NCI-H1092 treated with DMSO at 0.1 percent for 48 hours (cell line): ENCODE data around the gene CTNNBIP1.
A peak's percentile ranks its signal among the peaks of the same experiment; 100 is the strongest.

Experiments
- DNase-seq: peaks from one replicate; lab custom pipeline; 2025; lab: John Stamatoyannopoulos, UW

CTNNBIP1 gene

DNA sequence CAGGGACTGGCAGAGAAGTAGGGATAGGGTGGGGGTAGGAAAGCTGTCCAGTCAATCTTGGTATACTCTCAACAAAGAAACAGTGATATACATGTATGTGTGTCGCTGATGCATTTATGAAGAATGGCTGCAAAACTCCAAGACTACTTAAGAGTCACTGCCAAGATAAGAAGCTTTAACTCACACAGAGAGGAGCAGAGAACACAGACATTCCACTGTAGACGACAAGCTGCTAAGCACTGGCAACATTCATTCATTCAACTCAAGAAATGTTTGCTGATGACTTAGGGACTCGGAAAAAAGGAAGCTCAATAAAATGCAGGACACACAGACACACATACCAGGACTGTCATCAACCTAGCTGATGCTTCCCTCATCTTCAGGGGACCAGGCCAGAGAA, 5.5 kb downstream of the CTNNBIP1 start:
- no peak for DNase-seq

DNA sequence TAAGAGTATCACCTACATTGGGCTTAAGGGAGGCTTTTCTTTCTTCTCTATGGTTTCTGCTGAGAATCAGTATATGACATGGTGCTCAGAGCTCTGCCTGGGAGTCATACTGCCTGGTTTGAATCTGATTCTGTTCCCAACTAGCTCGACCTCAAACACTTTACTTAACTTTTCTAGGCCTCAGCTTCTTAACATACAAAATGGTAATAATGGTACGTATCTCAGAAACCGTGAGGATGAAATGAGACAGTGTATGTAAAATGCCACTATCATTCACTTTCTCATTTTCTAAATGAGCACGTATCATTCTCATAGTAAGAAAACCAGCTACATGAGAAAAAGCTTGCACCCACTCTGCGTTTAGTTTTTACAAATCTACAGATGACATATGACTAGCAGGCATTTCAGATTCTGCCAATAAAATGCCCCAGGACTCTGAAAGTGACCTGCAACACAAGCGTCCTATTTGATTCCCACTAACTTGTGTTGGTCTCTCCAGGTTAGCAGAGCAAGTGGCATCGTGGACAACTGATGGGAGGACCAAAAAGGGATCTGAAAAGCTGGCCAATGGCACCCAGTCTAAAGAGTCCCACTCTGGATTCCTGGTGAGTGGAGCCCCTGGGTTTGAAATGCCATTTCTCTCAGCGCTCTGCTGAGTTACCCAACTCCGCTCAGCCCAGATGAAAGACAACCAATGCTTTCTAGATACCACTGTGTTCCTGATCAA, 6.1 kb downstream of the CTNNBIP1 start:
- no peak for DNase-seq

GRCh38 chr1:9902060-9902452, 8.0 kb downstream of the CTNNBIP1 start:
- no peak for DNase-seq

DNA sequence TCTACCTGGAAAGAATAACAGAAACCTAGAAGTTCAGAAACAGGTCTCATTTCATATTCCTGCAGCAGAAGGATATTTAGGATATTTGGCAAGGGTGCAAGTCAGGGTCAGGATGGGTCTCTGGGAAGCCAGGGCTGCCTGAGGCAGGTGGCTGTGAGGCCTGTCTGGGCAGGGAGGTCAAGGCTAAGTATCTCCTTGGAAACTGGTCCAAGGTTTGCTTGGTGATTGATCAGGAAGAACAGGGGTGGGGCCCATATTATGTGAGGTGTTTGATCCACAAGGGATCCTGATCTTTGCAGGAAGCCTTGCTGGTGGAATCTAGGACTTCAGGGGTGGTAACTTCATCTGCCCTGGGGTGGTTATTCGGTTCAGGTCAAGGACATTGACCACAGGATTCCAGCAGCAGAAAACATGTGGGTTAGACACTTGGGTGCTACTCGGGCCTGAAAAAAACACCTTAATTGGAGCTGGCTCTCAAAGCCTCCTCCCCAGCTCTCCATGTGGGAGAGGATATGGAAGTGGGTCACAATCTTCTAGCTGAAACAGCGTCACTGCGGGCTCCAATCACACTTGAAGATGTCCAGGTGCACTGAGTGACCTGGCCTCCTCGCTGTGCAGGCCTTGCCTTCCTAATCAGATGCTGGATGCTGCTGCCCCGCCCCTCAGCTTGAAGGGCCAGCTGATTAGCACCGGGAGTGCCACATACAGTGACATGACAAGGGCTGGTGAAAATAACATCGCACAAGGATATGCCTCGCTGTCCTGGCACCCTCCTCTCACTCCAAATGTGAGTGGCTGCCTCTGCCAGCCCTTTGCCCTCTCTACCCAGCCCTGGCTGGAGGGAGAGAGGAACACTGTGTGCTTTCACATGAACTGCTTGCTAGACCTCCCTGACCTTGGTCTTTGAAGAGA, 8.7 kb downstream of the CTNNBIP1 start:
- no peak for DNase-seq

GRCh38 chr1:9900142-9901043, 9.7 kb downstream of the CTNNBIP1 start:
- DNase-seq, result peak; percentile 91

GRCh38 chr1:9894115-9894514, 16.0 kb downstream of the CTNNBIP1 start:
- DNase-seq, result no peak

DNA sequence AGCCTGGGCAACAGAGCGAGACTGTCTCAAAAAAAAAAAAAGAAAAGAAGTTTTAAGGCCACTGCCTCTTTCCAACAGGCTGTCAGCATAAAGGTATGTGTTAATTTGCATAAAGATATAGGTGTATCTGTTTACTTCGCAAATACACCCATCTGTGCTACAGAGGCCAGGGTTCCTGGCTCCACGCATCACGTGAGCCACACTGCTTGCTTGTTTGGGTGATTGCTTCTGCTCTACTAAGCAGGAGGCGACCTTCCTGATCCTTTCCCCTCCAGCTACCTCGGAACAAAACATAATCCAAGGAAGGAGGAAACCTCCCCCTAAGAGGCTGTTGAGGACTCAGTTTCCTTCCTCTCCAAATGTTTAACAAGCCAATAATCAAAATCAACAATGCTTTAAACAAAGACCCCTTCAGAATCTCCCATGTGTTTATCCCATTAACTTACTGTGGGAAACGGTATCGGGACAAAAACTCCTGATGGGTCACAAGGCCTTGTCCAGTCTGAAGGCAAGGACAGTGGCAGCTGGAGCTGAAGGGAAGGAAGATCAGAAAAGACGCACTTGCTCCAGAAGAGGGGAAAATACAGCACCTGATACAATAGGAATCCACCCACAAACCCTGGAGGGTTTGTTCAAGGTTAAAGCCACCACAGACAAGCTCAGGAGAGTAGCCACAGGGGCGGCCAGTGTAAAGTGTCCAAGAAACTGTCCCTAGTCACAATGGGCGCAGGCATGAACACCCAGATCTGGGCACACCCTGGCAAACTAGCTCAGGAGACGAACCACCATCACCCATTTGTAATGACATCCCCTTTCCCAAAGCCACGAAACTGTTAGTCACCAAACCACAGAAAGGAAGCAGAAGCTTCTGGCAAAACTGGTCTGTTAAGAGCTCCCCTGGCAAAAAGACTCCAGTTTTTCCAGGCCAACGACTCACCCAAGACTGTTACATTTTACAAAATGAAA, 17.2 kb downstream of the CTNNBIP1 start:
- no peak for DNase-seq

GRCh38 chr1:9891207-9891606, 18.9 kb downstream of the CTNNBIP1 start:
- DNase-seq, result peak; percentile 64

GRCh38 chr1:9890224-9890731, 19.8 kb downstream of the CTNNBIP1 start:
- peak; percentile 47 for DNase-seq

- no peak for DNase-seq
Observed at GRCh38 chr1:9889411-9889810, 20.7 kb downstream of the CTNNBIP1 start.

- DNase-seq, result no peak
Observed at GRCh38 chr1:9888886-9889285, 21.2 kb downstream of the CTNNBIP1 start.

GRCh38 chr1:9887070-9887469, 23.0 kb downstream of the CTNNBIP1 start:
- no peak for DNase-seq

- no peak for DNase-seq
Observed at GRCh38 chr1:9886092-9886742, 23.9 kb downstream of the CTNNBIP1 start.

GRCh38 chr1:9884805-9885204, 25.3 kb downstream of the CTNNBIP1 start:
- no peak for DNase-seq

DNA sequence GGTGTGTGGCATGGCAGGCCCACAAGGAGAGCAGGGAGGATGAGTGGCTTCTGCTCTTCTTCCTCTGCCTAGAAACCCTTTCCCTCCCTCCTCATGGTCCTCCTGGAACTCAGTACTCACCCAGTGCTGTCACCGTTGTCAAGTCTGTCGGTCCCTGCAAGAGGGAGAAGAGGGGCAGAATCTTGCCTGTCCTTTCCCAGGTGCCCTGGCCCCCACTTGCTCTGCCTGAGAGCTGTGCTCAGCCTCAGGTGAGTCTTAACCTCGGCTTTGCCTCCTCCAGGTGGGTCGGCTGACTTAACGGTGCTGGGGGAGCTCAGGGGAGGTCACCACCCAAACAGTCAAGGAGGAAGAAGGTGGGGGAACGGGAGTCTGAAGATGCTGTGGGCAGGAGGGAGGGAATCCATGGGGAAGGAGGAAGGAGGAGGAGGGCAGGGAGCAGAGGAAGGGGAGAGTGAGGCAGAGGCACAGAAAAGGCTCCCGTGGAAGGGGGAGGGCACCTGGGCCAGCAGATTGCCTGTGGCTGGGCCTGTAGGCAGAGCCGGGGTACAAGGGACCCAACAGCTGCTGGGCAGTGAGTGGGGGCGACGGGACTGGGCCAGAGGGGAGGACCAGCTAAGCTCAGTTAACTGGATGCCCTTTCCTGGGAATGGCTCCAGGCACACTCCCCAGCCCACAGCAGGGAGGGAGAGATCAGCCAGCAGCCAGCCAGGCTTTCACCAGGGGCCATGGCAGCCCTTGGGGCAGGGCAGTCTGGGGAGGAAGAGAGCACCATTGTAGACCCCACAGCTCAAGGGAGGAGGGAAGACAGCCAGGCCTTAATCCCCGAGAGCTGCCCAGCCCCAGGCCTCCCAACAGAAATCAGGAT, 26.3 kb downstream of the CTNNBIP1 start:
- DNase-seq, result no peak

GRCh38 chr1:9882945-9883303, 27.1 kb downstream of the CTNNBIP1 start:
- DNase-seq, result no peak

GRCh38 chr1:9882296-9882944, 27.6 kb downstream of the CTNNBIP1 start:
- no peak for DNase-seq

DNA sequence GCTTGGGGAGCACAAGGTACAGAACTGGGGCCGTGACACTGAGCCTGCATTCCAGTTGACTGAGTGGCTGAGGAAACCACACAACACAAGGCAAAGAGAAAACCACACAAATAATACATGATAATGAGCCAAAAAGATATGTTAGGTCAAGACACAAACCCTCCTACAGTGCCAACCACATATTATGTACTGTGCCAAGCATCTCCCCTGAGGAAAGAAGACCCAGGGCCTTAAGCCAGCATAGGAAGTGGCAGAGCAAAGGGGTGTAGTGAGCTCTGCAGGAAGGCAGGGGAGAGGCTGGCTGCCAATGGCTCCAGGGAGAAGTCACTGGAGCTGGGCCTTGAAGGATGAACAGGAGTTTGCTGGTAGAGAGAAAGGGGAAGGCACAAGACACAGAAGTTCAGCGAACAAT, 28.2 kb downstream of the CTNNBIP1 start:
- DNase-seq, result no peak

DNA sequence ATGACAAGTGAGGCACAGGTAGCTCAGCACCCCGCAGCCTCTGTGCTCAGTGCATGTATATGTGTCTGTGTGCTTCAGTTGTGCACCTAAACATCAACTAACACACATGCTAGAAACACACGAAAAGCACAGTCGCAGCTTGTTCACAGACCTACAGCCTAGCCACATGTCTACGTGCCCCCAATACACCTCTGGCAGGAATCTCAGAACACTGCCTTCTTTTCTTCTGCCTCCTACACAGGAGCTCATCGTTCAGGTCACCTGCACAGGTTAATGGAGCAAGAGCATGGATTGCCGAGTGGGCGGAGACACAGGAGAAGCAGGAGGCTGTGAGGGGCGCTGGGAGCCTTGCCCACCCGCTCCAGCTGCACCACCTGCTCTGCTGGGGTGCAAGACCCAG, 31.7 kb downstream of the CTNNBIP1 start:
- no peak for DNase-seq
